Measurements from ENCODE around the gene SUV39H1. TPM values are rescaled to one million over a fixed set of nuclear protein-coding genes. Genes with fewer than 3 reads are reported as not detected.
"Not testable (repeated sequence)": the region's sequence is repeated elsewhere in the genome, so short reads cannot be mapped to it uniquely, and the experiment has no call there.

SUV39H1 gene
- 8.0 and 12.2 TPM in 2 replicates for total RNA-seq

GRCh38 chrX:48696301-48696908, at the start of gene SUV39H1:
Gene SUV39H1 (plus strand): TSS chrX:48696734. CDS start chrX:48696785, 51 bp downstream.
- DNase-seq (ENCODE audit: low read depth, low spot score), result peak; percentile 43

GRCh38 chrX:48648336-48648751, 48.2 kb upstream of the SUV39H1 start:
- no peak for DNase-seq (ENCODE audit: low read depth, low spot score)

GRCh38 chrX:48649102-48649501, 47.4 kb upstream of the SUV39H1 start:
- no peak for DNase-seq (ENCODE audit: low read depth, low spot score)

- not testable (repeated sequence) for DNase-seq (ENCODE audit: low read depth, low spot score)
Observed at GRCh38 chrX:48652055-48652579, 44.4 kb upstream of the SUV39H1 start.

GRCh38 chrX:48654746-48655145, 41.8 kb upstream of the SUV39H1 start:
- DNase-seq (ENCODE audit: low read depth, low spot score), result not testable (repeated sequence)

GRCh38 chrX:48659686-48660085, 36.8 kb upstream of the SUV39H1 start:
- DNase-seq (ENCODE audit: low read depth, low spot score), result not testable (repeated sequence)

- no peak for DNase-seq (ENCODE audit: low read depth, low spot score)
Observed at GRCh38 chrX:48663241-48663640, 33.3 kb upstream of the SUV39H1 start.

GRCh38 chrX:48664156-48664555, 32.4 kb upstream of the SUV39H1 start:
- DNase-seq (ENCODE audit: low read depth, low spot score), result no peak

- no peak for DNase-seq (ENCODE audit: low read depth, low spot score)
Observed at GRCh38 chrX:48665991-48666390, 30.5 kb upstream of the SUV39H1 start.

GRCh38 chrX:48666649-48667048, 29.9 kb upstream of the SUV39H1 start:
- no peak for DNase-seq (ENCODE audit: low read depth, low spot score)

- DNase-seq (ENCODE audit: low read depth, low spot score), result no peak
Observed at GRCh38 chrX:48667509-48667908, 29.0 kb upstream of the SUV39H1 start.

GRCh38 chrX:48668187-48668586, 28.3 kb upstream of the SUV39H1 start:
- not testable (repeated sequence) for DNase-seq (ENCODE audit: low read depth, low spot score)

GRCh38 chrX:48676106-48676892, 20.2 kb upstream of the SUV39H1 start:
- peak; percentile 32 for DNase-seq (ENCODE audit: low read depth, low spot score)

GRCh38 chrX:48676893-48677270, 19.7 kb upstream of the SUV39H1 start:
- DNase-seq (ENCODE audit: low read depth, low spot score), result no peak

- DNase-seq (ENCODE audit: low read depth, low spot score), result no peak
Observed at GRCh38 chrX:48677516-48677915, 19.0 kb upstream of the SUV39H1 start.

GRCh38 chrX:48680467-48680866, 16.1 kb upstream of the SUV39H1 start:
- DNase-seq (ENCODE audit: low read depth, low spot score), result not testable (repeated sequence)

GRCh38 chrX:48680925-48681324, 15.6 kb upstream of the SUV39H1 start:
- not testable (repeated sequence) for DNase-seq (ENCODE audit: low read depth, low spot score)

GRCh38 chrX:48681539-48682183, 14.9 kb upstream of the SUV39H1 start:
- DNase-seq (ENCODE audit: low read depth, low spot score), result no peak

GRCh38 chrX:48682795-48683194, 13.7 kb upstream of the SUV39H1 start:
- not testable (repeated sequence) for DNase-seq (ENCODE audit: low read depth, low spot score)

GRCh38 chrX:48683411-48683982, 13.0 kb upstream of the SUV39H1 start, which contains the start of gene WAS:
Gene WAS (plus strand): TSS chrX:48683799. CDS start chrX:48683854, 55 bp downstream.
- no peak for DNase-seq (ENCODE audit: low read depth, low spot score)

- no peak for DNase-seq (ENCODE audit: low read depth, low spot score)
Observed at GRCh38 chrX:48684134-48684533, 12.4 kb upstream of the SUV39H1 start.

- DNase-seq (ENCODE audit: low read depth, low spot score), result no peak
Observed at GRCh38 chrX:48685416-48685815, 11.1 kb upstream of the SUV39H1 start.
